A673 (cell line): ENCODE results near the gene GAST. TPM values are rescaled to one million over a fixed set of nuclear protein-coding genes. Genes with fewer than 3 reads are reported as not detected.

ENCODE experiments used
- BruUV-seq: library from RNA; stranded (reverse); fragments of 400-500 nt; replicated peaks from 2 replicates; lab custom pipeline; 2021; lab: Mats Ljungman, UMichigan
- CTCF ChIA-PET: fragments of 300-600 bp; sonication (Branson Sonifier 250); formaldehyde crosslinking; loops from one replicate; lab custom pipeline; 2022; ENCODE audit warnings: antibody characterized with exemption; lab: Charles Lee
- POLR2A ChIA-PET: fragments of 300-600 bp; sonication (Branson Sonifier 250); formaldehyde crosslinking; loops from one replicate; lab custom pipeline; 2022; ENCODE audit warnings: antibody characterized with exemption; ENCODE audit not compliant: low non-redundant PET; lab: Charles Lee
- DNase-seq: peaks from one replicate; pipeline ENCODE4 v3.0.0-alpha.2; 2015; ENCODE audit warnings: low spot score
- H3K27ac ChIP-seq: fragments of 200-600 bp; sonication (generic); 2 replicates; pipeline ENCODE4 v1.5.1; 2016; ENCODE audit warnings: mixed run types, low read depth, mild to moderate bottlenecking, mixed read lengths, antibody characterized with exemption, low read length; ENCODE audit not compliant: poor library complexity, severe bottlenecking
- H3K27me3 ChIP-seq: fragments of 200-600 bp; sonication (generic); replicated peaks from 2 replicates; pipeline ENCODE4 v1.6.1; 2017; ENCODE audit warnings: mixed run types, low read depth, mild to moderate bottlenecking, mixed read lengths, antibody characterized with exemption, low read length; ENCODE audit not compliant: insufficient read depth, poor library complexity
- H3K36me3 ChIP-seq: fragments of 200-600 bp; sonication (generic); 2 replicates; pipeline ENCODE4 v1.6.1; 2016; ENCODE audit warnings: mixed run types, mild to moderate bottlenecking, mixed read lengths, antibody characterized with exemption, low read length; ENCODE audit not compliant: insufficient read depth, poor library complexity, severe bottlenecking
- H3K4me1 ChIP-seq: fragments of 200-600 bp; sonication (generic); 2 replicates; pipeline ENCODE4 v1.6.1; 2017; ENCODE audit warnings: mixed run types, mild to moderate bottlenecking, mixed read lengths, antibody characterized with exemption, low read length; ENCODE audit not compliant: insufficient read depth, poor library complexity, severe bottlenecking
- H3K4me3 ChIP-seq: fragments of 200-600 bp; sonication (generic); 2 replicates; pipeline ENCODE4 v1.5.1; 2016; ENCODE audit warnings: low read depth, mixed run types, mild to moderate bottlenecking, mixed read lengths, low read length; ENCODE audit not compliant: poor library complexity, severe bottlenecking
- H3K9me3 ChIP-seq: fragments of 200-600 bp; sonication (generic); 2 replicates; pipeline ENCODE4 v1.6.1; 2016; ENCODE audit warnings: mixed run types, low read depth, mild to moderate bottlenecking, mixed read lengths, antibody characterized with exemption, low read length; ENCODE audit not compliant: poor library complexity, severe bottlenecking
- CTCF ChIP-seq: fragments of 300-800, 200-600 bp; sonication (generic); conservative IDR thresholded peaks from 2 replicates; pipeline ENCODE4 v1.5.1; 2017; ENCODE audit warnings: low read depth, mild to moderate bottlenecking, antibody characterized with exemption, low read length, moderate library complexity, mixed read lengths
- EZH2 ChIP-seq: fragments of 200-600 bp; sonication (generic); IDR thresholded peaks from 2 replicates; pipeline ENCODE4 v1.6.1; 2017; ENCODE audit warnings: borderline replicate concordance, low read depth, mild to moderate bottlenecking, mixed read lengths, antibody characterized with exemption, low read length; ENCODE audit not compliant: poor library complexity, severe bottlenecking
- intact Hi-C: fragments of 100-400 bp; cut with micrococcal nuclease; formaldehyde crosslinking; loops from one replicate; pipeline ENCODE4 v1.10.0; 2022; ENCODE audit not compliant: unreplicated experiment
- total RNA-seq: library from RNA; stranded (reverse); gene quantifications from 2 replicates; pipeline ENCODE4 v1.2.3, GENCODE V29; 2021

GAST gene
- total RNA-seq, 1 experiment from 2014 or later: not detected

DNA sequence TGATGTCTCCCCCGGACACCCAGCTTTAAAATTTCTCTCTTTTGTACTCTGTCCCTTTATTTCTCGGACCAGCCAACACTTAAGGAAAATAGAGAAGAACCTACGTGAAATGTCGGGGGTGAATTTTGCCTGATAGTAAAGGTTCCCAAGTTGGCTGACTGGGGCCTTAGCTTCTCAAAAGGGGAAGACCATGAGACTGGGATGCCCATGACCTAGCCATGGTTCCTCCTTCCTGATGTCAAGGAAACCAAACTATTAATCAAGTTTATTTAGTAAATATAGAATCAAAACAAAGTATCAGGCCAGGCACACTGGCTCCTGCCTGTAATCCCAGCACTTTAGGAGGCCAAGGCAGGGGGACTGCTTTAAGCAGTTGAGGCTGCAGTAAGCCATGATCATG is 25.9 kb upstream of the GAST start:
- no TSS peak for BruUV-seq
- intact Hi-C loops: no loop called here
- Histone ChIP-seq H3K36me3 (peaks cover 20% of the 10 kb centered on the region), H3K4me3 (no peak overlapping the region), H3K27ac (no peak overlapping the region), H3K9me3 (no peaks in the 10 kb centered on the region), H3K27me3 (no peaks in the 10 kb centered on the region), H3K4me1 (peaks cover 13% of the 10 kb centered on the region)
- POLR2A ChIA-PET: no interaction called here
- no peak for TF ChIP-seq CTCF
- no peak for TF ChIP-seq EZH2
- CTCF ChIA-PET: no interaction called here
- DNase-seq: no peak

DNA sequence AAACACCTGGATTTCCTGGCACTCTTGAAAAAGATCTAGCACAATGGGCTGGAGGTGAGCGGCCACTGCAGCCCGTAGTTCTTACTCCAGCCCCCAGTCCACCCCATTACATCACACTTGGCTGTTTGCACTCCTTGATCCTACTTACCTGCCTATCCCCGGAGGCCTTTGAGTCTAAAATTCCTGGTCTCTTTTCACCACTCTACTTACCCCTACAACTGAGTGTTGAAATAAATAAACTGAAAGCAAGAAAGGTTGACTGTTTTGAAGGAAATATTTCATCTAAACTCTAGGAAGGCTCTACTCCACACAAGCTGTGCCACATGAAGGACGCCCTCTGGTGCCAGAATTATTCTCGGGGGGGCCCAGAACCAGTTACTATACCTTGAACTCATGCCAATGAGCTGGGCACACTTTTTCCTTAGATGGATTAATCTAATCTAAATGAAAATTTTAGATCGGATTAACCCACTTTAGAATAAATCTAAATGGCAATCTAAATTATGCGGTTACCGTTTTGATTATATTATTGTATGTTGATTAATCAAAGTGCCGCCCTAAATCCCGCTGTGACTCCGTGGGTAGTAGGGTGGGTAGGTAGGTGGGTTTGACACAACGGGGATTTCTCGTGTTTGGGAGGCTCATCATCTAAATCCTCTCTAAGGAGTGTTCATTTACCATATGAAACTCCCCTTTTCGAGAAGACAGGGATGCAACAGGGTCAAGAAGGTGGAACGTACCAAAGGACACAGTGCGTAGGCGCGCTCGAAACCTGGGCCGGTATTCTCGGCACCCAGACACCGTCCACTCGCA is 24.1 kb upstream of the GAST start:
- no peaks in the 10 kb centered on the region for H3K9me3 ChIP-seq
- DNase-seq: peak; percentile 61
- H3K27ac ChIP-seq: peak overlapping the region; percentile 70
- peak overlapping the region; percentile 86 for H3K4me3 ChIP-seq
- H3K36me3 ChIP-seq: peaks cover 37% of the 10 kb centered on the region
- ChIA-PET CTCF (interaction anchor here (0.7 to 1.1 kb wide), 2 partner anchors 9 to 25 kb away, joined by 5 to 7 read pairs; no protein-coding TSS in a partner anchor), POLR2A (interaction anchor here (0.6 to 1.0 kb wide), 8 partner anchors 9 to 1242 kb away, joined by 3 to 9 read pairs (median 4); no protein-coding TSS in a partner anchor)
- peaks cover 13% of the 10 kb centered on the region for H3K4me1 ChIP-seq
- TF ChIP-seq EZH2: no peak
- TF ChIP-seq CTCF: peak; percentile 38
- TSS peak; percentile 84 for BruUV-seq
- intact Hi-C loops: no loop called here
- no peaks in the 10 kb centered on the region for H3K27me3 ChIP-seq

GRCh38 chr17:41688641-41689496 is 23.3 kb upstream of the GAST start, which contains the start of gene EIF1:
Gene EIF1 (plus strand): TSS chr17:41688885. CDS start chr17:41689039, 154 bp downstream.
- DNase-seq: peak; percentile 98
- intact Hi-C loops: no loop called here
- Histone ChIP-seq H3K27ac (peak within 1 kb of the TSS; percentile 100), H3K27me3 (no peaks in the 10 kb centered on the region), H3K9me3 (no peaks in the 10 kb centered on the region), H3K4me3 (peak within 1 kb of the TSS; percentile 86), H3K36me3 (peaks cover 41% of the 10 kb centered on the region), H3K4me1 (peaks cover 13% of the 10 kb centered on the region)
- ChIA-PET POLR2A (interaction anchor here (0.6 to 1.0 kb wide), 12 partner anchors 10 to 1470 kb away, joined by 3 to 13 read pairs (median 4); partner anchors contain the start of genes SMARCE1 and WIPF2), CTCF (interaction anchor here (0.7 to 1.1 kb wide), 2 partner anchors 10 to 26 kb away, joined by 5 to 7 read pairs; no protein-coding TSS in a partner anchor)
- no peak for TF ChIP-seq EZH2
- BruUV-seq: no TSS peak
